HEK293T (cell line): ENCODE results near the gene C1orf167.

ENCODE experiments used
- CTCF ChIA-PET: fragments of 350-600 bp; formaldehyde crosslinking; extraction: SDS; loops from one replicate; lab custom pipeline; 2021; ENCODE audit warnings: antibody characterized with exemption, inconsistent platforms; lab: Yijun Ruan, JAX
- POLR2A ChIA-PET: fragments of 350-600 bp; formaldehyde crosslinking; extraction: SDS; loops from one replicate; lab custom pipeline; 2020; ENCODE audit warnings: antibody characterized with exemption, inconsistent platforms; lab: Yijun Ruan, JAX
- DNase-seq: peaks from one replicate; pipeline ENCODE4 v3.0.0; 2012; ENCODE audit warnings: mixed read lengths; ENCODE audit errors: extremely low spot score
- ARNT ChIP-seq: fragments of 450-650 bp; IDR thresholded peaks from 2 replicates; pipeline ENCODE4 v1.6.1; 2017; ENCODE audit warnings: mild to moderate bottlenecking
- BHLHE40 ChIP-seq: fragments of 450-650 bp; IDR thresholded peaks from 2 replicates; pipeline ENCODE4 v1.6.1; 2016; ENCODE audit warnings: mild to moderate bottlenecking, moderate library complexity, borderline replicate concordance
- CTBP1 ChIP-seq: fragments of 450-650 bp; IDR thresholded peaks from 2 replicates; pipeline ENCODE4 v1.6.1; 2016; ENCODE audit warnings: borderline replicate concordance
- ELF4 ChIP-seq: fragments of 450-650 bp; IDR thresholded peaks from 2 replicates; pipeline ENCODE4 v1.6.1; 2017; ENCODE audit warnings: antibody characterized with exemption
- FOXA1 ChIP-seq: fragments of 450-650 bp; IDR thresholded peaks from 2 replicates; pipeline ENCODE4 v1.6.1; 2016; ENCODE audit warnings: mild to moderate bottlenecking
- FOXK2 ChIP-seq: fragments of 450-650 bp; IDR thresholded peaks from 2 replicates; pipeline ENCODE4 v1.6.1; 2016; ENCODE audit warnings: mild to moderate bottlenecking
- FOXM1 ChIP-seq: fragments of 450-650 bp; IDR thresholded peaks from 2 replicates; pipeline ENCODE4 v1.6.1; 2017; ENCODE audit warnings: mild to moderate bottlenecking, borderline replicate concordance
- HDGF ChIP-seq: fragments of 450-650 bp; IDR thresholded peaks from 2 replicates; pipeline ENCODE4 v1.6.1; 2017; ENCODE audit warnings: antibody characterized with exemption, borderline replicate concordance
- L3MBTL2 ChIP-seq: fragments of 450-650 bp; conservative IDR thresholded peaks from 2 replicates; pipeline ENCODE4 v1.6.1; 2016; ENCODE audit warnings: mild to moderate bottlenecking
- LEF1 ChIP-seq: fragments of 450-650 bp; IDR thresholded peaks from 2 replicates; pipeline ENCODE4 v1.6.1; 2017; ENCODE audit warnings: mild to moderate bottlenecking, borderline replicate concordance
- NFRKB ChIP-seq: fragments of 450-650 bp; IDR thresholded peaks from 2 replicates; pipeline ENCODE4 v1.6.1; 2016; ENCODE audit warnings: mild to moderate bottlenecking, moderate library complexity
- PKNOX1 ChIP-seq: fragments of 450-650 bp; IDR thresholded peaks from 2 replicates; pipeline ENCODE4 v1.6.1; 2016
- SP1 ChIP-seq: fragments of 450-650 bp; IDR thresholded peaks from 2 replicates; pipeline ENCODE4 v1.6.1; 2017
- SUZ12 ChIP-seq: fragments of 450-650 bp; IDR thresholded peaks from 2 replicates; pipeline ENCODE4 v1.6.1; 2016; ENCODE audit warnings: mild to moderate bottlenecking
- TARDBP ChIP-seq: fragments of 450-650 bp; IDR thresholded peaks from 2 replicates; pipeline ENCODE4 v1.6.1; 2016
- ZNF384 ChIP-seq: fragments of 450-650 bp; IDR thresholded peaks from 2 replicates; pipeline ENCODE4 v1.6.1; 2016

Gene C1orf167

DNA sequence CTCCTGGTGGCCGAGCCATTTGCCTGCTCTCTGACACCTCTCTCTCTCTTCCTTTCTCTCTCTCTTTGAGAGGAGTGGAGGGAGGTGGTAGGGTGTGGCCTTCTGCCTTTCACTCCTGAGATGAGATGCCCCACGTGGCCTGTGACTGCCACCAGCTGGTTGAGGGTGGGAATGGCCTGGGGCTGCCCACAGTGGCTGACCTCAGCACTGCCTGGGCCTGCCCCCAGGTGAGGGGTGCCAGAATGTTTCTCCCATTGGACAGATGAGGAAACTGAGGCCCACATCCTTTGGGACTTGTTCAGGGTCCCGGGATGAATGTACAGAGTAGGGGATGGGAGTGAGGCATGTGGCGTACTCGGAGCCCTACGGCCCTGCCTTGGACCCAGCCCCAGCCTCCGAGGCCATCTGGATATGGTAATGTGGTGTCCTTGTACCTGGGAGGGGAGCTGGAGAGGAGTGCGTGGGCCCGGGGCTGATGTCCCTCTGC lies 12.7 kb upstream of the C1orf167 start:
- DNase-seq: peak; percentile 45
- POLR2A ChIA-PET: interaction anchor here (0.6 kb wide), 1 partner anchor 12 kb away, joined by 3 read pairs; no protein-coding TSS in a partner anchor
- CTCF ChIA-PET: no interaction called here
- TF ChIP-seq SUZ12: no peak
- no peak for TF ChIP-seq ZNF384
- no peak for TF ChIP-seq BHLHE40
- TF ChIP-seq SP1: no peak
- TF ChIP-seq NFRKB: no peak
- no peak for TF ChIP-seq ARNT
- no peak for TF ChIP-seq PKNOX1
- no peak for TF ChIP-seq TARDBP
- no peak for TF ChIP-seq FOXA1
- no peak for TF ChIP-seq LEF1
- no peak for TF ChIP-seq HDGF
- no peak for TF ChIP-seq CTBP1
- TF ChIP-seq FOXK2: no peak

GRCh38 chr1:11749996-11750395 lies 12.0 kb upstream of the C1orf167 start:
- ChIA-PET POLR2A (no interaction called here), CTCF (no interaction called here)

DNA sequence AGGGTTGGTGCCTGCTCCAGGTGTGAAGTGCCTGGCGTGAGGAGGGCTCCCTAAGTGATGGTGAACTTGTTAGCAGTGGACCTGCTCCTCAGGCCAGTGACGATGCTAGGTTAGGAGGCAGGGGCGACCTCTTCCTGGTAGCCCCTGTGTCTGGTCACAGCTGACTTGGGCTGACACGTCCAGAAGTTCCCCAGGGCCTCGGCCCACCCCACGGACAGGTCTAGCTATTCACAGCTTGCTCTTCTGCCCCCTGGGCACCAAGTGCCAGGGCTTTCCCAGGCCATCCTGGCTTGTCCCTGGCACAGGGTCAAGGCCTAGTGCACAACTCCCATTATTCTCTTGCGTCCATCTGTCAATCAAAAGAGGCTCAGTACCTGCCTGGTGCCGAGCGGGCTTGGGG lies 10.9 kb upstream of the C1orf167 start:
- POLR2A ChIA-PET: no interaction called here

More at GRCh38 chr1:11749996-11750395, 12.0 kb upstream of the C1orf167 start:
- TF ChIP-seq ARNT (no peak), FOXK2 (no peak), L3MBTL2 (no peak), SUZ12 (no peak), SP1 (no peak), PKNOX1 (no peak), ZNF384 (no peak), FOXA1 (no peak), HDGF (no peak), FOXM1 (no peak), CTBP1 (no peak), BHLHE40 (no peak), TARDBP (no peak), ELF4 (no peak), LEF1 (no peak), NFRKB (no peak)
- DNase-seq: no peak

DNA sequence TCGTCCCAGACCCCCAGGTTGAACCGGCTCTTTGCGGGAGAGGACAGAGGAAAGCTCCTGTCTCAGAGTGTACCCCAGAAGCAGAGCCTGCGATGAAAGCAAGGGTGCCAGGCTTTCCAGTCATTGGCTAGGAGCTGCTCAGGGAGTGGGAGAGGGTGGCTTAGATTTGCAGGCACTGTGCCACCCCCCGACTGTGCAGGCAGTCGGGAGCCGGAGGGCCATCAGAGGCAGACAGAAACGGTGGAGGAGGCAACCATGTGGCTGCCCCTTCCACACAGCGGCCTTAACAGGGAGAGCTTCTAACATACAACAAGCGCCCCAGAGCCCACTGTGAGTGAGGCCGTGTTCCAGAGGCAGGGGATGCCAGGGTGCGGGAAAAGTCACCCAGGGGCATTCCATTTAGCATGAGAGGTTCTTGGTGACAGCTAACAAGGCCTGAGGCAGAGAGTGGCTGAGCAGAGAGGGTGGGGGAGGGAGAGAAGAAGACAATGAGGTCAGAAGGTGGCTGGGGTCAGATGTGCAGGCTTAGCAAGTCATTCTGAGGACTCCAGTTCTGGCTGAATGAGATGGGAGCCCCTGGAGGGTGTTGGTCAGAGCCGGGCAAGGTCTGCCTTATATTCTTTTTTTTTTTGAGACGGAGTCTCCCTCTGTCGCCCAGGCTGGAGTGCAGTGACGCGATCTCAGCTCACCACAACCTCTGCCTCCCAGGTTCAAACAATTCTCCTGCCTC lies 9.5 kb upstream of the C1orf167 start:
- ChIA-PET POLR2A (no interaction called here), CTCF (no interaction called here)
- no peak for TF ChIP-seq ELF4
- no peak for TF ChIP-seq LEF1
- no peak for TF ChIP-seq BHLHE40
- no peak for TF ChIP-seq HDGF
- TF ChIP-seq FOXA1: no peak
- TF ChIP-seq FOXM1: no peak
- no peak for TF ChIP-seq ARNT
- no peak for TF ChIP-seq TARDBP
- no peak for TF ChIP-seq PKNOX1
- TF ChIP-seq FOXK2: no peak
- TF ChIP-seq CTBP1: no peak
- no peak for TF ChIP-seq L3MBTL2
- TF ChIP-seq SUZ12: no peak
- no peak for TF ChIP-seq ZNF384
- no peak for TF ChIP-seq SP1
- no peak for TF ChIP-seq NFRKB
- DNase-seq: no peak

More for the DNA sequence above, 10.9 kb upstream of the C1orf167 start:
- CTCF ChIA-PET: no interaction called here
- TF ChIP-seq FOXA1 (no peak), L3MBTL2 (no peak), LEF1 (no peak), ELF4 (no peak), HDGF (no peak), SP1 (no peak), SUZ12 (no peak), PKNOX1 (no peak)
- no peak for DNase-seq

DNA sequence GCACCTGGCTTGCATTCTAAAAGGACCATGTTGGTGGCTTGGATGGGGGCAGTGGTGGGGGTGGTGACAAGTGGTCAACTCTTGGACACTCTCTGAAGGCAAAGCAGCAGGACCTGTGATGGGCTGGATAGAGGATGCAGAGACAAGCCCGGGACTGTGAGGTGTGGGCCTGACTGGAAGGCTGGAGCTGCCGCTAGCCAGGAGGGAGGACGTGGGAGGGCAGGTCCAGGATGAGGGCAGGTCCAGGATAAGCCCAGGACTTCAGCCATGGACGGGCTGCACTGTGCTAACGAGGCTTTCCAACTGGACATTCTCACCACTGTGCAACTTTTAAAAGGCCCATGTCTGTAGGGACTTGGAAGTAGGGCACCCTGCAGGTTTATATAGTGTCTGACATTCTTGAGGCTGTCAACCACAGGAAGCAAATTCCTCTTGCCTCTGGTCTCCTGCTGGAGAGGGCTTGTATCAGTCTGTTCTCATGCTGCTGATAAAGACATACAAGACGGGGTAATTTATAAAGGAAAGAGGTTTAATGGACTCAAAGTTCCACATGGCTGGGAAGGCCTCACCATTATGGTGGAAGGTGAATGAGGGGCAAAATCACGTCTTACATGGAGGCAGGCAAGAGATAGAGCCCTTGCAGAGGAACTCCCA lies 8.3 kb upstream of the C1orf167 start:
- POLR2A ChIA-PET: no interaction called here
- DNase-seq: no peak
- TF ChIP-seq CTBP1 (no peak), NFRKB (no peak), ZNF384 (no peak), FOXK2 (no peak), LEF1 (no peak), TARDBP (no peak), BHLHE40 (no peak), SUZ12 (no peak), FOXA1 (no peak), HDGF (no peak), ARNT (no peak), PKNOX1 (no peak), L3MBTL2 (no peak), FOXM1 (no peak), SP1 (no peak), ELF4 (no peak)
- CTCF ChIA-PET: no interaction called here
